Measurements from ENCODE around the gene CYP2D6.

GRCh38 chr22:42177891-42178336, 47.3 kb upstream of the CYP2D6 start:
- no peak for TF ChIP-seq CTCF (IDR thresholded peaks at IDR 0.05)
- no peak for TF ChIP-seq POLR2A (IDR thresholded peaks at IDR 0.05)

Data from esophagus squamous epithelium (tissue), 4 donors.